GM12878 (cell line): ENCODE data around the gene FRYL. TPM values are rescaled to one million over a fixed set of nuclear protein-coding genes. Genes with fewer than 3 reads are reported as not detected.

Experiments
- ATAC-seq: fragments of 200-7000 bp; cut with Tn5 transposase; 3 replicates; pipeline ENCODE4 v1.9.1; 2020; ENCODE audit warnings: mild to moderate bottlenecking, moderate library complexity
- BruUV-seq: library from RNA; stranded (reverse); fragments of 400-500 nt; replicated peaks from 2 replicates; lab custom pipeline; 2021; lab: Mats Ljungman, UMichigan
- CTCF ChIA-PET: fragments of 300-600 bp; sonication (Branson Sonifier 250); formaldehyde crosslinking; extraction: SDS; loops from one replicate; lab custom pipeline; 2021; ENCODE audit warnings: inconsistent platforms; lab: Yijun Ruan, JAX
- POLR2A ChIA-PET: fragments of 350-600 bp; formaldehyde crosslinking; extraction: SDS; loops from one replicate; lab custom pipeline; 2021; ENCODE audit warnings: inconsistent platforms; lab: Charles Lee
- RAD21 ChIA-PET: fragments of 300-600 bp; sonication (Branson Sonifier 250); formaldehyde crosslinking; loops from one replicate; lab custom pipeline; 2023; ENCODE audit warnings: antibody characterized with exemption; ENCODE audit not compliant: unreplicated experiment; lab: Charles Lee
- SMC1A ChIA-PET: fragments of 300-600 bp; sonication (Branson Sonifier 250); formaldehyde crosslinking; loops from one replicate; lab custom pipeline; 2023; ENCODE audit not compliant: unreplicated experiment, uncharacterized antibody; lab: Charles Lee
- DNase-seq: peaks from one replicate; pipeline ENCODE4 v3.0.0-alpha.2; 2011; ENCODE audit warnings: low read depth, low spot score
- FAIRE-seq: peaks from 3 replicates; lab custom pipeline; 2011; peaks lifted over from hg19 to GRCh38; lab: Jason Lieb, UNC
- H2AFZ ChIP-seq: 2 replicates; pipeline ENCODE4 v1.6.0; 2011; ENCODE audit warnings: low read depth, low read length, control low read depth; ENCODE audit not compliant: control insufficient read depth
- H3K27ac ChIP-seq: 2 replicates; pipeline ENCODE4 v1.5.1; 2011; ENCODE audit warnings: control low read depth; ENCODE audit not compliant: control insufficient read depth, insufficient read depth
- H3K27me3 ChIP-seq, 2 experiments: replicated peaks in 1 of 2; 2 replicates each; pipeline versions ENCODE4 v1.6.0 to v1.6.1; 2011; ENCODE audit warnings: low read length in 1 of 2; ENCODE audit not compliant: control insufficient read depth in 2 of 2, insufficient read depth in 2 of 2
- H3K36me3 ChIP-seq, 2 experiments: 2 replicates each; pipeline ENCODE4 v1.5.1; 2011; ENCODE audit warnings: low read length in 1 of 2; ENCODE audit not compliant: control insufficient read depth in 2 of 2, insufficient read depth in 2 of 2
- H3K4me1 ChIP-seq: 2 replicates; pipeline ENCODE4 v1.6.1; 2011; ENCODE audit warnings: mild to moderate bottlenecking, low read length, moderate library complexity, mixed read lengths; ENCODE audit not compliant: control insufficient read depth, insufficient read depth
- H3K4me2 ChIP-seq: 2 replicates; pipeline ENCODE4 v1.6.0; 2011; ENCODE audit warnings: control low read depth; ENCODE audit not compliant: control insufficient read depth, insufficient read depth
- H3K4me3 ChIP-seq: fragments of 200-600 bp; sonication (generic); 2 replicates; pipeline ENCODE4 v1.5.1; 2016
- H3K79me2 ChIP-seq: 2 replicates; pipeline ENCODE4 v1.6.0; 2011; ENCODE audit warnings: low read length; ENCODE audit not compliant: control insufficient read depth, insufficient read depth
- H3K9ac ChIP-seq: 2 replicates; pipeline ENCODE4 v1.8.0; 2011; ENCODE audit warnings: low read length, control low read depth, mixed read lengths; ENCODE audit not compliant: control insufficient read depth, insufficient read depth
- H3K9me3 ChIP-seq: replicated peaks from 3 replicates; pipeline ENCODE4 v1.5.1; 2011; ENCODE audit warnings: mild to moderate bottlenecking, low read length; ENCODE audit not compliant: control insufficient read depth, insufficient read depth
- H4K20me1 ChIP-seq: 2 replicates; pipeline ENCODE4 v1.6.0; 2011; ENCODE audit not compliant: control insufficient read depth, insufficient read depth
- BHLHE40 ChIP-seq, 2 experiments: fragments of 450-650 bp in 1 of 2; IDR thresholded peaks; 2 replicates each; pipeline ENCODE4 v1.6.1; 2011 to 2017; ENCODE audit warnings: low read depth in 2 of 2, borderline replicate concordance in 1 of 2, improper control_type of control experiment in 1 of 2, low read length in 1 of 2, mild to moderate bottlenecking in 1 of 2
- RAD21 ChIP-seq: IDR thresholded peaks from 2 replicates; pipeline ENCODE4 v1.6.1; 2011; ENCODE audit warnings: mild to moderate bottlenecking, low read depth, low read length, moderate library complexity; ENCODE audit not compliant: insufficient read depth
- WGBS: methylation state at CpG from one replicate; pipeline ENCODE4 v1.1.6; 2016; ENCODE audit warnings: low lambda C conversion rate; ENCODE audit not compliant: insufficient replicate concordance, insufficient coverage; ENCODE audit errors: missing lambda C conversion rate; 5-methylcytosine and 5-hydroxymethylcytosine counted together
- in situ Hi-C: fragments of 300-500 bp; cut with MboI; formaldehyde crosslinking; loops from 9 replicates; pipeline ENCODE4 v1.14.3; 2018; ENCODE audit warnings: mixed read lengths
- intact Hi-C: fragments of 100-400 bp; cut with micrococcal nuclease; formaldehyde crosslinking; loops from one replicate; pipeline ENCODE4 v1.14.2; 2022; ENCODE audit not compliant: unreplicated experiment
- polyA plus RNA-seq, 11 experiments: library from polyadenylated mRNA; depleted of rRNA in 4 of 11; unstranded in 6 of 11; stranded (reverse) in 5 of 11; fragments of >200 nt; fragmentation: Nextera tagmentation in 4 of 11; fragmentation: Illumina TruSeq in 1 of 11; extraction: Ambion mirVana in 4 of 11; extraction: Trizol in 1 of 11; gene quantifications; 1 replicate in 1 of 11; 2 replicates in 10 of 11; pipeline versions ENCODE4 v1.2.1 to v1.2.3, GENCODE V29; 2011 to 2016; ENCODE audit warnings: inconsistent platforms in 2 of 11, missing spikeins in 2 of 11, low read depth in 1 of 11
- total RNA-seq, 4 experiments: library from RNA; depleted of rRNA in 3 of 4; stranded (reverse); fragments of >200 nt in 3 of 4; fragmentation: Illumina TruSeq in 1 of 4; extraction: Trizol in 1 of 4; gene quantifications; 2 replicates each; pipeline versions ENCODE4 v1.2.1 to v1.2.3, GENCODE V29; 2013 to 2021
- TF ChIP-seq, protein P1 (sequence below): IDR thresholded peaks from 2 replicates; pipeline ENCODE4 v1.6.1; 2012; ENCODE audit warnings: mild to moderate bottlenecking, low read depth, low read length

The FRYL gene
- total and polyA plus RNA-seq, 10 of the 15 experiments (the other 5 are each of a cell fraction or from before 2014, with no cell fraction given), result 10.3 to 50.6 (median 28.7) TPM

DNA sequence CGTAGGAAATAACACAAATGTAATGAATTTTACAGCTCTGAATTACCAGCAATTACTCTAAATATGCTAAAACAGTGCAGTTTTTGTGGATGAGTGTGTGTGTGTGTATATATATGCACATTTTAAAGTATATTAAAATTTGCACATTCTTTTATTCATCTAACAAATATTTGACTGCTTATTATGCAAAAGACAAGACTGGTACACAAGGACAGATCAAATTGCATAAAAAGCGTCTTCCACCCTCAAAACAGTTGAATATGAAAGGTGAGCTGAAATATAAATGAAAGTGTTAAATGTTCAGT is 276.1 kb downstream of the FRYL start:
- no peak overlapping the region for H3K9ac ChIP-seq
- no peak for FAIRE-seq
- TF ChIP-seq RAD21 (no peak), BHLHE40 (IDR thresholded peaks at IDR 0.05; ENCODE audit: borderline replicate concordance in 1 of 2, low read depth in 2 of 2, low read length in 1 of 2) (no peak)
- TF ChIP-seq, protein P1, sequence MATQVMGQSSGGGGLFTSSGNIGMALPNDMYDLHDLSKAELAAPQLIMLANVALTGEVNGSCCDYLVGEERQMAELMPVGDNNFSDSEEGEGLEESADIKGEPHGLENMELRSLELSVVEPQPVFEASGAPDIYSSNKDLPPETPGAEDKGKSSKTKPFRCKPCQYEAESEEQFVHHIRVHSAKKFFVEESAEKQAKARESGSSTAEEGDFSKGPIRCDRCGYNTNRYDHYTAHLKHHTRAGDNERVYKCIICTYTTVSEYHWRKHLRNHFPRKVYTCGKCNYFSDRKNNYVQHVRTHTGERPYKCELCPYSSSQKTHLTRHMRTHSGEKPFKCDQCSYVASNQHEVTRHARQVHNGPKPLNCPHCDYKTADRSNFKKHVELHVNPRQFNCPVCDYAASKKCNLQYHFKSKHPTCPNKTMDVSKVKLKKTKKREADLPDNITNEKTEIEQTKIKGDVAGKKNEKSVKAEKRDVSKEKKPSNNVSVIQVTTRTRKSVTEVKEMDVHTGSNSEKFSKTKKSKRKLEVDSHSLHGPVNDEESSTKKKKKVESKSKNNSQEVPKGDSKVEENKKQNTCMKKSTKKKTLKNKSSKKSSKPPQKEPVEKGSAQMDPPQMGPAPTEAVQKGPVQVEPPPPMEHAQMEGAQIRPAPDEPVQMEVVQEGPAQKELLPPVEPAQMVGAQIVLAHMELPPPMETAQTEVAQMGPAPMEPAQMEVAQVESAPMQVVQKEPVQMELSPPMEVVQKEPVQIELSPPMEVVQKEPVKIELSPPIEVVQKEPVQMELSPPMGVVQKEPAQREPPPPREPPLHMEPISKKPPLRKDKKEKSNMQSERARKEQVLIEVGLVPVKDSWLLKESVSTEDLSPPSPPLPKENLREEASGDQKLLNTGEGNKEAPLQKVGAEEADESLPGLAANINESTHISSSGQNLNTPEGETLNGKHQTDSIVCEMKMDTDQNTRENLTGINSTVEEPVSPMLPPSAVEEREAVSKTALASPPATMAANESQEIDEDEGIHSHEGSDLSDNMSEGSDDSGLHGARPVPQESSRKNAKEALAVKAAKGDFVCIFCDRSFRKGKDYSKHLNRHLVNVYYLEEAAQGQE, result no peak
- no peak overlapping the region for H3K27ac ChIP-seq
- ChIA-PET POLR2A (no interaction called here), SMC1A (interaction anchor here (1.1 to 1.7 kb wide), 2 partner anchors 9 to 10 kb away, joined by 3 to 6 read pairs; no protein-coding TSS in a partner anchor), CTCF (interaction anchor here (1.6 kb wide), 1 partner anchor 74 kb away, joined by 3 read pairs; no protein-coding TSS in a partner anchor), RAD21 (no interaction called here)
- no peak for DNase-seq
- H3K4me3 ChIP-seq, result no peak overlapping the region
- H3K36me3 ChIP-seq, result peaks cover 3 to 6% of the 10 kb centered on the region in 2 experiments; a peak in 2 of 4 replicates
- no peak overlapping the region for H3K4me2 ChIP-seq
- intact Hi-C loops, result no loop called here
- ATAC-seq, result no peak
- no peaks in the 10 kb centered on the region for H3K27me3 ChIP-seq
- 98% methylated on average over 2 of the region's 2 CpGs for WGBS
- H2AFZ ChIP-seq, result no peak overlapping the region
- H3K9me3 ChIP-seq, result no peaks in the 10 kb centered on the region
- H4K20me1 ChIP-seq, result no peaks in the 10 kb centered on the region; the same call in 1 of the 2 replicates
- H3K4me1 ChIP-seq, result peaks cover 9% of the 10 kb centered on the region
- in situ Hi-C loops, result no loop called here
- BruUV-seq, result no TSS peak
- no peaks in the 10 kb centered on the region for H3K79me2 ChIP-seq
